HUES64 (cell line): Measurements from ENCODE around the gene EXD2.

Experiments used
- H3K27ac ChIP-seq: 2 replicates; pipeline ENCODE4 v1.7.0; 2013; ENCODE audit warnings: low read depth, low read length, inconsistent platforms
- H3K27me3 ChIP-seq: 2 replicates; pipeline ENCODE4 v1.6.1; 2013; ENCODE audit warnings: mild to moderate bottlenecking, low read length; ENCODE audit not compliant: insufficient read depth
- H3K36me3 ChIP-seq: 2 replicates; pipeline ENCODE4 v1.6.1; 2013; ENCODE audit warnings: mild to moderate bottlenecking, low read length; ENCODE audit not compliant: insufficient read depth
- H3K4me1 ChIP-seq: 2 replicates; pipeline ENCODE4 v1.6.1; 2013; ENCODE audit warnings: mild to moderate bottlenecking, low read length, moderate library complexity; ENCODE audit not compliant: insufficient read depth
- H3K4me3 ChIP-seq: 2 replicates; pipeline ENCODE4 v1.5.1; 2013; ENCODE audit warnings: mild to moderate bottlenecking, low read length, moderate library complexity
- H3K9ac ChIP-seq: 2 replicates; pipeline ENCODE4 v1.6.1; 2013; ENCODE audit warnings: mild to moderate bottlenecking, low read depth, low read length
- H3K9me3 ChIP-seq: 2 replicates; pipeline ENCODE4 v1.6.1; 2013; ENCODE audit warnings: low read depth, low read length; ENCODE audit not compliant: insufficient read depth
- WGBS: fragments of 150-250, 120-280 bp; methylation state at CpG from one replicate; pipeline ENCODE4 v1.1.7; 2013; ENCODE audit warnings: missing lambda C conversion rate; 5-methylcytosine and 5-hydroxymethylcytosine counted together

EXD2 gene

GRCh38 chr14:69235708-69236107, 44.4 kb downstream of the EXD2 start:
- Histone ChIP-seq H3K4me3 (no peak overlapping the region), H3K9ac (no peak overlapping the region), H3K4me1 (no peaks in the 10 kb centered on the region), H3K27me3 (no peaks in the 10 kb centered on the region), H3K36me3 (peaks cover 82% of the 10 kb centered on the region), H3K9me3 (no peaks in the 10 kb centered on the region), H3K27ac (no peak overlapping the region)
- 100% methylated on average over 1 of the region's 1 CpG for WGBS

GRCh38 chr14:69237142-69237541, 45.8 kb downstream of the EXD2 start:
- H3K4me1 ChIP-seq = no peaks in the 10 kb centered on the region
- H3K9me3 ChIP-seq = no peaks in the 10 kb centered on the region
- H3K27me3 ChIP-seq = no peaks in the 10 kb centered on the region
- 95% methylated on average over 1 of the region's 1 CpG for WGBS
- no peak overlapping the region for H3K9ac ChIP-seq
- H3K36me3 ChIP-seq = peaks cover 74% of the 10 kb centered on the region
- H3K27ac ChIP-seq = no peak overlapping the region
- H3K4me3 ChIP-seq = no peak overlapping the region

DNA sequence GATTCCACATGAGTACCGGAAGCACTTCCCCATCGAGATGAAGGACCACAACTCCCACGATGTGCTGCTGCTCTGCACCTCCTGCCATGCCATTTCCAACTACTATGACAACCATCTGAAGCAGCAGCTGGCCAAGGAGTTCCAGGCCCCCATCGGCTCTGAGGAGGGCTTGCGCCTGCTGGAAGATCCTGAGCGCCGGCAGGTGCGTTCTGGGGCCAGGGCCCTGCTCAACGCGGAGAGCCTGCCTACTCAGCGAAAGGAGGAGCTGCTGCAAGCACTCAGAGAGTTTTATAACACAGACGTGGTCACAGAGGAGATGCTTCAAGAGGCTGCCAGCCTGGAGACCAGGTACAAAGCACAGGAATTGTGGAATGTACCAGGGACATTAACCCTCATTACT, 46.3 kb downstream of the EXD2 start:
- peaks cover 72% of the 10 kb centered on the region for H3K36me3 ChIP-seq

DNA sequence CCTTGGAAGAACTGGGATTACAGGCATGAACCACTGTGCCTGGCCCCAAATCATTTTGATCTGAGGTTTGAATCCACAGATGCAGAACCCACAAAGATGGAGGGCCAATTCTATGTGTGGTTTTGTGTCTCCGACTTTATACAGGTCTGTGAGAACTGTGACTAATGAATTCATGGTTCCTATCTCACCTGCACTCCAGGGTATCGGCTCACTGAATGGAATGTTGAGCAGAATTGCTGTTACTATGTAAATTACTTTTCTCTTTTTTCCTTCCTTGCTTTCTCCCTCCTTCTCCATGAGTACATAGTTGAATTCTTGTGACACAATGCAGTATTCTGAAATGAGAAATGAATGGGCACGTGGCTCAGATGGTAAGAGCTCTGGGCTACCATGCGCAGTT, 47.6 kb downstream of the EXD2 start:
- no peaks in the 10 kb centered on the region for H3K27me3 ChIP-seq
- H3K9ac ChIP-seq = no peak overlapping the region
- no peaks in the 10 kb centered on the region for H3K4me1 ChIP-seq
- no peaks in the 10 kb centered on the region for H3K9me3 ChIP-seq
- no peak overlapping the region for H3K27ac ChIP-seq
- H3K36me3 ChIP-seq = peaks cover 66% of the 10 kb centered on the region
- H3K4me3 ChIP-seq = no peak overlapping the region
- WGBS = 87% methylated on average over 4 of the region's 4 CpGs

More for the DNA sequence above, 46.3 kb downstream of the EXD2 start:
- 95% methylated on average over 12 of the region's 12 CpGs for WGBS
- Histone ChIP-seq H3K4me1 (no peaks in the 10 kb centered on the region), H3K27ac (no peak overlapping the region), H3K4me3 (no peak overlapping the region), H3K9ac (no peak overlapping the region), H3K9me3 (no peaks in the 10 kb centered on the region), H3K27me3 (no peaks in the 10 kb centered on the region)

- Histone ChIP-seq H3K27ac (no peak overlapping the region), H3K4me1 (no peaks in the 10 kb centered on the region), H3K9ac (no peak overlapping the region), H3K27me3 (no peaks in the 10 kb centered on the region), H3K4me3 (no peak overlapping the region), H3K36me3 (peaks cover 50% of the 10 kb centered on the region), H3K9me3 (no peaks in the 10 kb centered on the region)
- 93% methylated on average over 13 of the region's 13 CpGs for WGBS
Observed at GRCh38 chr14:69240527-69241173, 49.4 kb downstream of the EXD2 start.

- Histone ChIP-seq H3K4me1 (no peaks in the 10 kb centered on the region), H3K9ac (no peak overlapping the region), H3K4me3 (no peak overlapping the region), H3K9me3 (no peaks in the 10 kb centered on the region), H3K36me3 (peaks cover 41% of the 10 kb centered on the region), H3K27me3 (no peaks in the 10 kb centered on the region), H3K27ac (no peak overlapping the region)
- 92% methylated on average over 2 of the region's 2 CpGs for WGBS
Observed at GRCh38 chr14:69241577-69241976, 50.3 kb downstream of the EXD2 start.

GRCh38 chr14:69242311-69243224, 51.3 kb downstream of the EXD2 start:
- H3K9ac ChIP-seq = no peak overlapping the region
- 82% methylated on average over 10 of the region's 10 CpGs for WGBS
- no peak overlapping the region for H3K4me3 ChIP-seq
- H3K27me3 ChIP-seq = no peaks in the 10 kb centered on the region
- no peaks in the 10 kb centered on the region for H3K4me1 ChIP-seq
- H3K9me3 ChIP-seq = no peaks in the 10 kb centered on the region
- H3K27ac ChIP-seq = no peak overlapping the region
- peaks cover 31% of the 10 kb centered on the region for H3K36me3 ChIP-seq

- 92% methylated on average over 3 of the region's 3 CpGs for WGBS
Observed at GRCh38 chr14:69244946-69245345, 53.6 kb downstream of the EXD2 start.

DNA sequence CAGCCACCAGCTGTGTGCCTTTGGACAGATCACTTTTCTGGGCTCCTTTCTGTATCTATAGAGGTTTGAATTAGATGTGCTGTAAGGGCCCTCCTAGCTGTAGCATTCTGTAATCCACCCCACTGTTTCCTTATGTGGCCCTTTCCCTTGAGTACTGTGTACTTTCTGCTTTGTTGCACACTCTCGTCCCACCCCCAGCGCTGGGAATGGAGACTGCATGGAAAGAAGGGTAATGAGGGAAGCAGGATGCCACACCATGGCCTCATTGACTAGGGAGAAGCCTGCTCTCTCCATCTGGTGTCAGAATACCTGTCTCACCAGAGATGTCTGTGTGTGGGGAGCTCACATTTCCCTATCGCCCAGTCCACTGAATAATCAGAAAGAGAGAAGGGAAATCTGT, 55.0 kb downstream of the EXD2 start:
- Histone ChIP-seq H3K27me3 (no peaks in the 10 kb centered on the region), H3K9ac (no peak overlapping the region)
- WGBS = 94% methylated on average over 3 of the region's 3 CpGs

More at GRCh38 chr14:69244946-69245345, 53.6 kb downstream of the EXD2 start:
- Histone ChIP-seq H3K27me3 (no peaks in the 10 kb centered on the region), H3K4me3 (no peak overlapping the region), H3K27ac (no peak overlapping the region), H3K36me3 (peaks cover 15% of the 10 kb centered on the region), H3K4me1 (no peaks in the 10 kb centered on the region), H3K9ac (no peak overlapping the region), H3K9me3 (no peaks in the 10 kb centered on the region)

GRCh38 chr14:69247676-69248440, 56.6 kb downstream of the EXD2 start:
- Histone ChIP-seq H3K4me1 (no peaks in the 10 kb centered on the region), H3K27ac (no peak overlapping the region), H3K27me3 (no peaks in the 10 kb centered on the region), H3K9ac (no peak overlapping the region), H3K36me3 (no peaks in the 10 kb centered on the region), H3K9me3 (no peaks in the 10 kb centered on the region), H3K4me3 (no peak overlapping the region)
- WGBS = 96% methylated on average over 2 of the region's 3 CpGs

More for the DNA sequence above, 55.0 kb downstream of the EXD2 start:
- Histone ChIP-seq H3K27ac (no peak overlapping the region), H3K4me3 (no peak overlapping the region), H3K4me1 (no peaks in the 10 kb centered on the region), H3K36me3 (peaks cover 9% of the 10 kb centered on the region), H3K9me3 (no peaks in the 10 kb centered on the region)

DNA sequence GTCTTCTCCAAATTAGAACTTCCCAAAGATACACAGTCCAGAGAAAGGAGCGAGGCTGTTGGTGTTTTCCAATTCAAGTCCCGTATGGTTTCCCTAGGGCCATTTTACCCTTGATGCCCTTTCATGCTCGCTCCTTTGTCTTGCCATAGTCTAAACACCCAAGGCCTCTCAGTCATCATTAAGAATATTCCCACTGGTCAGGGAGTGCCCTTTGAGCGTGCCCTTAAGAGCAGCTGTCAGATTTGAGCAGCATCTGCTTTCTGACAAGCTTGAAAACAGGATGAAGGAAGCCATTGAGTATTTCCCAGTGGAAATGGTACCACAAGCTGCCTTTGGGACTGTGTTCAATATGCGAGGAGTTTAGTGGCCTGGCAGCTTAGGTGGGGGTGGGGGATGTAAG, 58.3 kb downstream of the EXD2 start:
- WGBS = 93% methylated on average over 5 of the region's 5 CpGs

More for the DNA sequence above, 58.3 kb downstream of the EXD2 start:
- Histone ChIP-seq H3K36me3 (no peaks in the 10 kb centered on the region), H3K9ac (no peak overlapping the region), H3K9me3 (no peaks in the 10 kb centered on the region), H3K27me3 (no peaks in the 10 kb centered on the region), H3K4me3 (no peak overlapping the region), H3K4me1 (no peaks in the 10 kb centered on the region), H3K27ac (no peak overlapping the region)
